Activated T-cell treated with anti-CD3 and anti-CD28 coated beads, Interleukin-2, amount 50 U/mL, for 72 hours (primary cell): ENCODE measurements around the gene CRISPLD2. TPM values are rescaled to one million over a fixed set of nuclear protein-coding genes. Genes with fewer than 3 reads are reported as not detected.

Experiments used
- ATAC-seq, 2 donors: fragments of 150-1000 bp; cut with Tn5 transposase; replicated peaks in 1 of 2; 2 replicates each; pipeline ENCODE4 v1.10.0; 2021; ENCODE audit warnings: moderate library complexity in 2 of 2, mild to moderate bottlenecking in 1 of 2
- DNase-seq, 2 donors: peaks; one replicate each; pipeline ENCODE4 v3.0.0; 2021 to 2022; ENCODE audit warnings: mixed read lengths in 1 of 2
- H3K27ac Mint-ChIP-seq: one replicate; pipeline ENCODE4 v1.8.0; 2022; ENCODE audit warnings: mild to moderate bottlenecking, moderate library complexity, mixed read lengths
- H3K27me3 Mint-ChIP-seq: one replicate; pipeline ENCODE4 v1.8.0; 2022; ENCODE audit warnings: low read depth, mixed read lengths
- H3K36me3 Mint-ChIP-seq, 2 donors: one replicate each; pipeline ENCODE4 v1.8.0; 2022; ENCODE audit warnings: mixed read lengths in 2 of 2, mild to moderate bottlenecking in 1 of 2; ENCODE audit not compliant: insufficient read depth in 2 of 2
- H3K4me1 Mint-ChIP-seq: one replicate; pipeline ENCODE4 v1.8.0; 2022; ENCODE audit warnings: low read depth, mixed read lengths
- H3K4me3 Mint-ChIP-seq, 2 donors: one replicate each; pipeline ENCODE4 v1.8.0; 2022; ENCODE audit warnings: mild to moderate bottlenecking in 2 of 2, mixed read lengths in 2 of 2, moderate library complexity in 2 of 2
- H3K9me3 Mint-ChIP-seq, 2 donors: one replicate each; pipeline ENCODE4 v1.8.0; 2022; ENCODE audit warnings: mixed read lengths in 2 of 2
- total RNA-seq, 2 donors: library from RNA; stranded (reverse); gene quantifications; one replicate each; pipeline ENCODE4 v1.2.3, GENCODE V29; 2022

CRISPLD2 gene, protein sequence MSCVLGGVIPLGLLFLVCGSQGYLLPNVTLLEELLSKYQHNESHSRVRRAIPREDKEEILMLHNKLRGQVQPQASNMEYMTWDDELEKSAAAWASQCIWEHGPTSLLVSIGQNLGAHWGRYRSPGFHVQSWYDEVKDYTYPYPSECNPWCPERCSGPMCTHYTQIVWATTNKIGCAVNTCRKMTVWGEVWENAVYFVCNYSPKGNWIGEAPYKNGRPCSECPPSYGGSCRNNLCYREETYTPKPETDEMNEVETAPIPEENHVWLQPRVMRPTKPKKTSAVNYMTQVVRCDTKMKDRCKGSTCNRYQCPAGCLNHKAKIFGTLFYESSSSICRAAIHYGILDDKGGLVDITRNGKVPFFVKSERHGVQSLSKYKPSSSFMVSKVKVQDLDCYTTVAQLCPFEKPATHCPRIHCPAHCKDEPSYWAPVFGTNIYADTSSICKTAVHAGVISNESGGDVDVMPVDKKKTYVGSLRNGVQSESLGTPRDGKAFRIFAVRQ
- under 1 TPM; 0.38 to 0.51 TPM for total RNA-seq

DNA sequence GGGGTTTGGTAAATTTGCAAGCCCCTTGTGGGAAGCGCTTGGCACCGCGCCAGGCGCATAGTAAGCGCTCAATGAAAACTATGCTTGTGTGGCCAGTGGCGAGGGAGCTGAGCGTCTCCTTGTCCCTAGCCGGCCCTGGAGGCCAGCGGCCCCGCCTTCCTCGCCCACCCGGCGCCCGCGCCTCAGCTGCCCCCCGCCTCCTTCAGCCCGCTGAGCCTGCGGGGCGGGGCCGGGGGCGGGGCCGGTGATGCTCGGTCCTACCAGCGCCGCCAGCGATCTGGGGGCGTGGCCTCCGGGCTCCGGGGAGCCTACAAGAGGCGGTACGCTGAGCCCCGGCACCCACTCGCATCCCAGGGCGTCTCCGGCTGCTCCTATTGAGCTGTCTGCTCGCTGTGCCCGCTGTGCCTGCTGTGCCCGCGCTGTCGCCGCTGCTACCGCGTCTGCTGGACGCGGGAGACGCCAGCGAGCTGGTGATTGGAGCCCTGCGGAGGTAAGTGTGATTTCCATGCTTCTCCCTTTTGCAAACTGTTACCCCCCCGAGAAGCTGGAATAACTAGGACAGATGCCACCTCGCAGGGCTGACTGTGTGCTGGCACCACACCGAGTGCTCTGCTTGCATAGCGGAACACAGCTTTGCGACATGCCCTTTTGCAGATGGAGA is at the start of gene CRISPLD2:
CRISPLD2 (plus strand) TSS at position 342 of the 661 bp plus-strand sequence. CDS start 18,511 bp downstream, outside the sequence.
- Mint-ChIP-seq H3K36me3 (no peaks in the 10 kb centered on the region), H3K4me1 (peaks cover 10% of the 10 kb centered on the region), H3K27me3 (peaks cover 35% of the 10 kb centered on the region), H3K27ac (no peak within 1 kb of the TSS), H3K9me3 (no peaks in the 10 kb centered on the region), H3K4me3 (peak within 1 kb of the TSS; percentile 79 to 85)
- DNase-seq (peak; percentile 88 to 92), ATAC-seq (peak; percentile 99)

DNA sequence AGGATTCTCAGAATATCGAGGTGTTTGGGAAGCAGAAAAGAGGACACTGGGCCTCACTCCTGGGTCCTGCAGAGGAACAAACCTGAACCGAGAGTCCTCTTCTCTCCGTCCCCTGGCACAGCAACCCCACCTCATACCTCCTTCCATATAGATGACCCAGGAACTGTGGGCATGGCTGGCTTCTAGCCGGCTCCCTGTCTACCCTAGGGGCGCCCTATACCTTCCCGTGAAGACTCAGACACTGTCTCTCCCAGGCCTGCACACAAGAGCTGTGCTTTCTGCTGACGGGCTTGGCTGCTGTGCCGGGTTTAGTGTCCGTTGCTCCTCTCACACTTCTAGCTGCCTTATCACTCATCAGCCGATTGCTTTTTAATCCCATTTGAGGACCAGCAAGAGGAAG is 46.5 kb upstream of the CRISPLD2 start:
- DNase-seq (no peak), ATAC-seq (no peak)
- no peaks in the 10 kb centered on the region for H3K27me3 Mint-ChIP-seq
- no peak overlapping the region for H3K4me3 Mint-ChIP-seq
- H3K4me1 Mint-ChIP-seq: peaks cover 5% of the 10 kb centered on the region
- peaks cover 3 to 31% of the 10 kb centered on the region in 2 donors for H3K36me3 Mint-ChIP-seq
- H3K27ac Mint-ChIP-seq: no peak overlapping the region
- no peaks in the 10 kb centered on the region for H3K9me3 Mint-ChIP-seq

DNA sequence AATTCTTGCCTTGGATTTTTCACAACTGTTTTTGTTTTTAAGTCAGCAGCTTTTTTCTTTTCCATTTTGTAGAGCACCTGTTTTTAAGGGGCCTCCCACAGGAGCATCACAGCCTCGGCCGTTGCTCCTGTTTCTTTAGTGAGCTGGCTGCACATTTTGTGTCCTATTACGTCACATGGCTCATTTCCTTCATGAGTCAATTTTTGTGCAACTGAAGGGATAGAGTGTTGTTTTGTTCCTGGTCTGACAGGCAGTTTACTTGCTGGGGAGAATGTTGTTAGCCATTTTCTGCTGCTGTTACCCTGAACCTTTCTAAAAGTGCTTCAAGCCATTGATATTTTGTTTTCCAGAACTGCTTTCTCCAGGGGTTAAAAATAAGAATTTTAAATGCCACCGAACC is 45.0 kb upstream of the CRISPLD2 start:
- no peak for ATAC-seq
- H3K4me1 Mint-ChIP-seq: peaks cover 1% of the 10 kb centered on the region
- DNase-seq: no peak
- no peaks in the 10 kb centered on the region for H3K9me3 Mint-ChIP-seq
- peak overlapping the region; percentile 76 for H3K27ac Mint-ChIP-seq
- H3K27me3 Mint-ChIP-seq: no peaks in the 10 kb centered on the region
- no peak overlapping the region for H3K4me3 Mint-ChIP-seq
- peaks cover 4 to 32% of the 10 kb centered on the region in 2 donors for H3K36me3 Mint-ChIP-seq

DNA sequence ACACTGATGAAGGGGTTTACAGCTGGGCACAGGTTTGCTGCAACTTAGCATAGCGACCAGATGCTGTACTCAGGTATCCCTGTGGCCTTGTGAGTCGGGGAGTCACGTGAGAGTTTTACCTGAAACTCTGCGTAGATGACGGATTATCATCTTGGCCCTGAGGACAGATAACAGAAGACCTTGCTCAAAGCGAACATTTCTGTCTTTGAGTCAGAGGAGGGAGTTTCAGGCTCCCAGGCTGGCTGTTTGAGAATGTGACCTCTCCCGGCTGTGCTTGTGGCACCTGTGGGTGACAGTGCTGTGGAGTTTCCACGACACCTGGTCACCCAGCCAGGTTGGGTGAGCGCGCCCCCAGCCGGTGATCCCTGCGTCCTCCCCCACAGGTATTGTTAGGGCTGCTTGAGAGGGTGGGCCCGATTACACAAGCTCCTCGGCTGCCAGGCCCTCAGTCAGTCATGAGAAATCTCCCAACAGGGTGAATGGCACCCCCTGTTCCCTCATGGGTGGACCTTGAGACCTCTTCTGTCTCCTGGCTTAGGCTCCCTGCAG is 44.4 kb upstream of the CRISPLD2 start:
- Mint-ChIP-seq H3K27ac (peak overlapping the region; percentile 36), H3K36me3 (peaks cover 4 to 37% of the 10 kb centered on the region in 2 donors)
- DNase-seq: no peak

DNA sequence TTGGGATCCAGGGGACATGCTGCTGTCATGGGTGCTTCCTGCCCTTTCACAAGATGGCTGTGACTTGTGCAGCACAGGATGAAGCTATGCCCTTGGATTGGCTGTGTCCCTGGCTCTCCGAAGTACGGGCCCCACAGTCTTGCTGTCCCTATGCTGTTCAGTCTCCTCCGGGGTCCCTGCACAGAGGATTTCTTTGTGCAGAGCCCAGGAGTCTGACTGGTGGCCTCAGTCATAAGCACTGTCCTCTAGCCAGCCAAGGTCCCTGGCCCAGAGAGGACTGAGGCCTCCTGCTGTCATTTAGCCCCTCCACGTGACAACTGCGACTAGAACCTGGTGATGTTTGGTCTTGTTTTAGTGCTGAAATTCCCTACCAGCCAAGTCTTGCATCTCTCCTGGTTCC is 42.4 kb upstream of the CRISPLD2 start:
- Mint-ChIP-seq H3K27ac (no peak overlapping the region), H3K36me3 (peaks cover 4 to 34% of the 10 kb centered on the region in 2 donors), H3K27me3 (no peaks in the 10 kb centered on the region), H3K4me1 (no peaks in the 10 kb centered on the region), H3K4me3 (no peak overlapping the region), H3K9me3 (no peaks in the 10 kb centered on the region)
- DNase-seq (no peak), ATAC-seq (no peak)

More for the DNA sequence above, 44.4 kb upstream of the CRISPLD2 start:
- peak in 1 of 2 donors; percentile 28 for ATAC-seq
- no peaks in the 10 kb centered on the region for H3K9me3 Mint-ChIP-seq
- no peak overlapping the region for H3K4me3 Mint-ChIP-seq
- no peaks in the 10 kb centered on the region for H3K4me1 Mint-ChIP-seq
- no peaks in the 10 kb centered on the region for H3K27me3 Mint-ChIP-seq

DNA sequence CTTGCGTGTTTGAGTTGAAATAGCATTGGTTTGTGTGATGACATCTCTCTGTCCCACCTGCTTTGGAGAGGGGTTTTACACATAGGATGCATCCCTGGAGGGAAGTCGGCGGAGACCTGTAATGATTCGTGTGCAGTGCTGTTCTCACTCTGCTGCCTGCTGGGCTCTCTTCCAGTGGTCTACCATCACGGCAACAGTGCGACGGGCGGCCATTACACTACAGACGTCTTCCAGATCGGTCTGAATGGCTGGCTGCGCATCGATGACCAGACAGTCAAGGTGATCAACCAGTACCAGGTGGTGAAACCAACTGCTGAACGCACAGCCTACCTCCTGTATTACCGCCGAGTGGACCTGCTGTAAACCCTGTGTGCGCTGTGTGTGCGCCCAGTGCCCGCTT is 41.1 kb upstream of the CRISPLD2 start:
- Mint-ChIP-seq H3K4me1 (no peaks in the 10 kb centered on the region), H3K27me3 (no peaks in the 10 kb centered on the region), H3K36me3 (peaks cover 4 to 30% of the 10 kb centered on the region in 2 donors), H3K9me3 (no peaks in the 10 kb centered on the region), H3K4me3 (no peak overlapping the region), H3K27ac (no peak overlapping the region)
- ATAC-seq: no peak
- no peak for DNase-seq

- Mint-ChIP-seq H3K27me3 (no peaks in the 10 kb centered on the region), H3K27ac (no peak overlapping the region), H3K4me3 (no peak overlapping the region), H3K9me3 (no peaks in the 10 kb centered on the region), H3K4me1 (no peaks in the 10 kb centered on the region), H3K36me3 (peaks cover 4 to 22% of the 10 kb centered on the region in 2 donors)
- DNase-seq (no peak), ATAC-seq (no peak)
Observed at GRCh38 chr16:84780063-84780462, 39.7 kb upstream of the CRISPLD2 start.

DNA sequence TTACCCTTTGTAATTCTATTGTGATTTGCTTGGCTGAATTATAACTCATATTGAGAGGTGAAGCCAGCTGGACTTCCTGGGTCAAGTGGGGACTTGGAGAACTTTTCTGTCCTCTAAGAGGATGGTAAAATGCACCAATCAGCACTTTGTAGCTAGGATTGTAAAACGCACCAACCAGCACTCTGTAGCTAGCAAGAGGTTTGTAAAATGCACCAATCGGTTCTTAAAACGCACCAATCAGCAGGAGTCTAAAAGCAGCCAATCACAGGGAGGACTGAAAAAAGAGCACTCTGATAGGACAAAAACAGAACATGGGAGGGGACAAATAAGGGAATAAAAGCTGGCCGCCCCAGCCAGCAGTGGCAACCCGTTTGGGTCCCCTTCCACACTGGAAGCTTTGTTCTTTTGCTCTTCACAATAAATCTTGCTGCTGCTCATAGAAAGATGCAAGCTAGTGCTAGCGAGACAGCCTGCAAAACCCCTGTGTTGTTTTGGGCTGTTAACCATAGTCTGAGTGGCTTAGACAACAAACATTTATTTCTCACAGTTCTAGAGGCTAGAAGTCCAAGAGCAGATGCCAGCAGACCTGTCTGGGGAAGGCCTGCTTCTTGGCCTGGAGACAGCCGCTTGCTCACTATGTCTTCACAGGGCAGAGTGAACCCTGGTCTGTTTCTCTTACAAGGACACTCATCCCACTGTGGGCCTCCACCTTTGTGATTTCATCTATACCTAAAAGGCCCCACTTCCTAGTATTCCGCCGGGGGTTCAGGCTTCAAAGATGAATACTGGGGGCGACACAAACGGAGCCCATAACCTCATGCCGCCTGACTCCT is 39.0 kb upstream of the CRISPLD2 start:
- ATAC-seq (no peak), DNase-seq (no peak)
- no peaks in the 10 kb centered on the region for H3K9me3 Mint-ChIP-seq
- H3K27me3 Mint-ChIP-seq: no peaks in the 10 kb centered on the region
- peaks cover 4 to 20% of the 10 kb centered on the region in 2 donors for H3K36me3 Mint-ChIP-seq
- no peak overlapping the region for H3K27ac Mint-ChIP-seq
- no peaks in the 10 kb centered on the region for H3K4me1 Mint-ChIP-seq
- no peak overlapping the region for H3K4me3 Mint-ChIP-seq

DNA sequence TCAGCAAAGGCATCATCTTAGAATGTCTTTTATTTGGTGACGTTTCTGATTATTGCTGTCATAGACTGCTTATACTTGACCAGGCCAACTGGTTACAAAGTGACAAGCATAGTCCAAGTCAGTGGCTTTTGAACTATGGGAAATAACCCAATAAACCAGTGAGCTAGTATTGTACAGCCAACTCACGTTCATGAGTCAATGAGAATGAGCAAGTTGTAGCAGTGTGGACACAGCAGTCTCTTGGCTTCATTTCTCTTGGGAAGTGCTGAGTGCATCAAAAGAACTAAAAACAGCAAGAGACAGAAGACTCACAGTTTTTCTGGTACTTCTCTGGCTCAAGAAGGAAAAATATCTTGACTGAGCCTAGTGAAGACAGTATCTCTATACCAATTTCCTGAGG is 36.9 kb upstream of the CRISPLD2 start:
- Mint-ChIP-seq H3K27me3 (no peaks in the 10 kb centered on the region), H3K27ac (no peak overlapping the region), H3K4me3 (no peak overlapping the region), H3K36me3 (peaks cover 4 to 18% of the 10 kb centered on the region in 2 donors), H3K9me3 (no peaks in the 10 kb centered on the region), H3K4me1 (no peaks in the 10 kb centered on the region)
- DNase-seq: no peak
- ATAC-seq: no peak

- H3K27ac Mint-ChIP-seq: no peak overlapping the region
Observed at GRCh38 chr16:84785843-84786581, 33.8 kb upstream of the CRISPLD2 start.

DNA sequence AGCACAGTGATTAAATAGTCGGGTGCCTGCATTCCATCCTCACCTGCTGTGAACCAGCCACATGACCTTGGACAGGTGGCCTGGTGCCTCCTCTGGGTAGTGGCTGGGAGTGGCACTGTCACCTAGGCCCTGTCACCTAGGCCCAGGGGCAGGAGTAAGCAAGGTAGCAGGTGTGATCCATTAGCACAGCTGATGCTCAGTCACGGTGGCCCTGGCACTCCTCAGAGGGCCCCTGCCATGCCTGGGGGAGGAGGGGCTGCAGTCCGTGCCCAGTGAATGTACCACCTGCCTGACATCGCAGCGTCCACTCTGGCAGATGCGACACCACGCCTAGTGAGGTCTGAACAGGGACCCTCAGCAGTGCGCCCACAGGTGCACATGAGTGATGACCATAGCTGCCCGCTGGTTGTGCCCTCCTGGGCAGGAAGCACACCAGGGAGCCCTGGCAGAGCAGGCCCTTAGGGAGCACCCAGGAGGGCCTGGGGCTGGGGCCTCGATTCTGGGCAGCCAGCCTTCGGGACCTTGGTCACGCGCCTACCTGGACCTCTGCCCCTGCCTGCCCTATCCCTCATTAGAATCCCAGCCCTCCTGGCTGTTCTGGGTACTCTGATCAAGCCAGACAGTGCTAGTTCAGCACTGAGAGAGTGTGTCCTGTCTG is 33.1 kb upstream of the CRISPLD2 start:
- Mint-ChIP-seq H3K36me3 (peaks cover 0 to 1% of the 10 kb centered on the region in 2 donors), H3K4me3 (no peak overlapping the region), H3K9me3 (no peaks in the 10 kb centered on the region), H3K27ac (no peak overlapping the region), H3K27me3 (no peaks in the 10 kb centered on the region), H3K4me1 (no peaks in the 10 kb centered on the region)
- no peak for ATAC-seq
- no peak for DNase-seq

More at GRCh38 chr16:84785843-84786581, 33.8 kb upstream of the CRISPLD2 start:
- Mint-ChIP-seq H3K36me3 (peaks cover 0 to 1% of the 10 kb centered on the region in 2 donors), H3K4me3 (no peak overlapping the region), H3K4me1 (no peaks in the 10 kb centered on the region), H3K9me3 (no peaks in the 10 kb centered on the region), H3K27me3 (no peaks in the 10 kb centered on the region)
- DNase-seq (no peak), ATAC-seq (no peak)

- H3K4me1 Mint-ChIP-seq: no peaks in the 10 kb centered on the region
Observed at GRCh38 chr16:84787263-84787622, 32.5 kb upstream of the CRISPLD2 start.

More at GRCh38 chr16:84787263-84787622, 32.5 kb upstream of the CRISPLD2 start:
- Mint-ChIP-seq H3K36me3 (peaks cover 0 to 1% of the 10 kb centered on the region in 2 donors), H3K27me3 (no peaks in the 10 kb centered on the region), H3K4me3 (no peak overlapping the region), H3K27ac (no peak overlapping the region), H3K9me3 (no peaks in the 10 kb centered on the region)
- ATAC-seq: no peak
- DNase-seq: no peak
